Left ventricle myocardium superior (tissue), 1 donor: ENCODE measurements around the gene HPS1. TPM values are rescaled to one million over a fixed set of nuclear protein-coding genes. Genes with fewer than 3 reads are reported as not detected.
"Not testable (repeated sequence)": the region's sequence is repeated elsewhere in the genome, so short reads cannot be mapped to it uniquely, and the experiment has no call there.

ENCODE experiments used
- ATAC-seq: fragments of 200-7000 bp; cut with Tn5 transposase; one replicate; pipeline ENCODE4 v1.9.1; 2020; ENCODE audit warnings: mild to moderate bottlenecking, moderate library complexity
- DNase-seq: peaks from one replicate; pipeline ENCODE4 v3.0.0-alpha.2; 2020
- intact Hi-C: fragments of 100-400 bp; cut with micrococcal nuclease; formaldehyde crosslinking; loops from one replicate; pipeline ENCODE4 v1.11.0; 2022
- total RNA-seq: library from RNA; stranded (reverse); fragmentation: NEBNext Ultra II Directional; extraction: Animal tissue kit (Norgen Biotek cat#: 25700); gene quantifications from one replicate; pipeline ENCODE4 v1.2.1, GENCODE V29; 2021
- donor health status: DM: no; HTN: yes; CAD: no; lungs with severe emphysema.

The HPS1 gene
- total RNA-seq, 1 donor from 2014 or later = 28.9 TPM

- intact Hi-C loops = no loop called here
- DNase-seq (no peak), ATAC-seq (no peak)
Measured at GRCh38 chr10:98402931-98403718, 43.6 kb downstream of the HPS1 start.

- ATAC-seq = no peak
- DNase-seq = no peak
Measured at GRCh38 chr10:98402478-98402877, 44.3 kb downstream of the HPS1 start.

GRCh38 chr10:98400482-98400881 lies 46.3 kb downstream of the HPS1 start:
- DNase-seq (no peak), ATAC-seq (no peak)
- intact Hi-C loops = no loop called here

More at GRCh38 chr10:98402478-98402877, 44.3 kb downstream of the HPS1 start:
- intact Hi-C loops = no loop called here

DNA sequence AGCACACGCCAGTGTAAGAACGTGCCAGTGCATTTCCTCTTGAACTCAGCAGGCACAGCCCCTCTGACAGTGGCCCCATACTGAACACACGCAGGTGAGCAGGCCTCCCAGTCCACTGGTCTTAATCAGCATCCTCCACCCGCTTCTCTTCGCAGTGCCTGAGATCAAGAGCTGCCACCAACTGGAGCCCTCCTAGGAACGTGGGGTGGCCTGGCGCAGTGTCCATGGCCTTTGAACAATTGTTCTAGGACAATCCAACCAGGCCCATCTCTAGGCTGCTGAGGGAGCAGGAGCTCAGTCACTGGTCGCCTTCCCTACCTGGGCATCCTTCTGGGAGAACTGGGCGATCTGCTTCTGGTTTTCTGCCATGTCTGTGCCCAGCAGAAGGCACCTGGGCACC lies 47.0 kb downstream of the HPS1 start:
- ATAC-seq (no peak), DNase-seq (no peak)
- intact Hi-C loops = no loop called here

GRCh38 chr10:98397089-98397600 lies 49.6 kb downstream of the HPS1 start:
- no peak for ATAC-seq
- intact Hi-C loops = no loop called here

DNA sequence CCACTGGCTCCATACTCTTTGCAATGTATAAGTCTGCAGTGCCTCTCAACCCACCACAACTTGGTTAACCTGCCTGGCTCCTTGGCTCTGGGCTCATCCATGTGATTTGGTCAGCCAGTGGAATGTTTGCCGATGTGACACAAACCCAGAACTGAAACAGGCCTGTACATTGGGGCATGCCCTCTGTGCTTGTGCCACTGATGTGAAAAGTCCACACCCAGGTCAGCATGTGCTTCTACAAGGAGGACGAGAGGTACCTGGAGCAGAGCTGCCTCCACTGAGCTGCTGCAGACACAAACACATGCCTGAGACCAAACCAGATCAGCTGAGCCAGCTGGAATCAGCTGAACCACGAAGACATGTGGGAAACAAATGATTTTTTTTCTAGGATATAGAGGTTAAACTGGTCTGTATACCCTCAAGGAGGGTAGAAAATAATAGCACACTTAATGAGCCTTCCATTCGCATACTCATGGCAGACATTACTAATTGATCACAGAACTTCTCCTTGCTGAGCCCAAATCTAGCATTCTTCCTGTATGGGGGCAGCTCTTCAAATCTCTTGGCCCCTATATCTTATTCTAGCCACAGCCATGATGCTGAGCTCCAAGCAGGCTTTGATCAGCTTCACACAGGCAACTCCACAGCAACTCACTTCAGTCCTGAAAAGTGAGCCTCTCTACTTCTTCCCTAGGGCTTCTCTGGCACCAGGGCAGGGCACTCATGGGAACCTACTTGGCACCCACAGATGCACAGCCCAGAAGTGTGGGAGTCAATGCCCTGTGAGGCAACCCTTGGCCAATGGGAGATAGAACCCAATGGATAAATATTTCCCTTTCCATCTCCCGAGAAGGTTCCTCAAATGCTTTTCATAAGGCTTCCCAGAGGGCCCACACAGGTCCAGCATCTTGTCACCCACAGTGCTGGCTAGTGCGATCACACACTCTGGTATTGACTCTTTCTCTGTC lies 50.4 kb downstream of the HPS1 start:
- intact Hi-C loops = no loop called here
- ATAC-seq (no peak), DNase-seq (no peak)

More at GRCh38 chr10:98397089-98397600, 49.6 kb downstream of the HPS1 start:
- no peak for DNase-seq

DNA sequence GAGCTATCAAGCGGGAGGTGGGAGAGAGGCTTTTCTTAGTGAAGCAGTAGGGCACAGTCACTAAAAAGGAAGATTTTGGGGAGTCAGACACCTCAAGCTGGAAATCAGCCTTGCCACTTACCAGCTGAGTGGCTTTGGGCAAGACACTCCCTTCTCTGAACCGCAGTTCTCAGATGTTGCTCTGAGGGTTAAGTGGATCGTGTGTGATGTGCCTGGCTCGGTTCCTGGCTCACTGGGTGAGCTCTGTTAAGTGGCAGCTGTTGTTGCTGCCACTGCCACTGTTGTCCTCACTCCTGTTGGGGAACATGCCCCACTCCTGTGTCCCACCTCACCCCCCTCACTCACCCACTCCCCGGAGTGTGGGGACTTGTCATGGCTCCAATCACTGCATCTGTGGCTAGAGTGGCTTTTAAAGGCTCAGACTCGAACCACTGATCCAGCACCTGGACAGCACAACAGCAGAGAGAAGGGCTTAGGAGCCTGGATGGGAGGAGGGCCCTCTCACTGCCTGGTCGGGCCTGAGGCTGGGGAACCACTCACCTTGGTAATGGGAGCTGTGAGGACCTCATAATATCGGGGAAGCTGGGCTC lies 51.8 kb downstream of the HPS1 start:
- intact Hi-C loops = no loop called here
- no peak for DNase-seq
- no peak for ATAC-seq

GRCh38 chr10:98391578-98391991 lies 55.1 kb downstream of the HPS1 start:
- intact Hi-C loops = no loop called here
- ATAC-seq (peak; percentile 69), DNase-seq (peak; percentile 79)

DNA sequence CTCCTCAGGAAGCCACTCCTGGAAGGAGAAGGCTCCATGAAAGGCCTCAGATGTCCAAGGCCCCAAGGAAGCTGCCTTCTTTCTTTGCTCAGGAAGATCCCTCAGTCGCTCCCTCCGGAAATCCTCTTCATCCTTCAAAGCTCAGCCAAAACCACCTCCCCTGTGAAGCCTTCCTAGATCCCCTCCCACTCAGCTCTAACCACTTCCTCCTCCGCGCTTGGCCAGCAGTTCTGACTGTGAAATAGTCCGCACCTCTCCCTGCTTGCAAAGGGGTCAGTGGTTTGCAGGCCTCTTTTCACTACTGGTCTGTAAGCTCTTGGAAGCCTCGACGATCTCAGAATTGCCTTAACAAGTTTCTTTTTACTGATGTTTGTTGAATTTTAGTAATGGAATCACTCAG lies 55.7 kb downstream of the HPS1 start:
- ATAC-seq (no peak), DNase-seq (no peak)
- intact Hi-C loops = no loop called here

DNA sequence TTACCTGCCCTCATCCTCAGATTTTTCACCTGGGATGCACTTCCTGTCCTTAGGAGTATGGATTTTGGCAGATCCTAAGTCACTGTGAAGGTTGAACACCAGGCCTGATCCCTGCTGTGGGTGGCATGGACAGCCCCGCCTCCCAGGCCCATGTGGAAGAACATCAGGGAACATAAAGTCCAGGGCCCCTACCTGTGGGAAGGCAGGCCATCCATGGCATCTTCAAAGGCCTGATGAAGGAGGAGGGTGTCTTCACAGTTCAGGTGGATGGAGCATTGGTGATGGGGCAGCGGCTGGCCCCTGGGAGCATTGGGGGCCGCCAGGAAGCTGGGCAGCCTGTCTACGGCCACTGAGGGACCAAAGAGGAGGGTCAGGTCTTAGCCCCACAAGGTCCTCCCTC lies 56.3 kb downstream of the HPS1 start:
- intact Hi-C loops = no loop called here
- ATAC-seq (no peak), DNase-seq (no peak)

DNA sequence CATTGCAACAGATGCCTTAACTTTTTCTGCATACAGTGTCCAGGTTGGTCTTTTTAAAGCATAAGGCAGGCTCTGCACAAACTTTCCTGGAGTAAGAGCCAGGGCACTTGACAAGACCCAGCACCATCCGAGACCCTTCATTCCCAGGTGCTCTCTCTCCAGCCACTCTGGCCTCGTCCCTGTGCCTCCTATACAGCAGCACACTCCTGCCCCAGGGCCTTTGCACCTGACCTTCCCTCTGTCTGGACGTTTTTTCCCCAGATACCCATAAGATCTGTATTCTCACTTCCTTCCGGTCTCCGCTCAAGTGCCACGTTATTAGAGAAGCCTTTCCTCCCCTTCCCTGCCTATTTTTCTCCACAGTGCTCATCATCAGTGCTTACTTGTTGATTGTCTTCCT lies 57.3 kb downstream of the HPS1 start:
- DNase-seq = no peak
- no peak for ATAC-seq
- intact Hi-C loops = no loop called here

DNA sequence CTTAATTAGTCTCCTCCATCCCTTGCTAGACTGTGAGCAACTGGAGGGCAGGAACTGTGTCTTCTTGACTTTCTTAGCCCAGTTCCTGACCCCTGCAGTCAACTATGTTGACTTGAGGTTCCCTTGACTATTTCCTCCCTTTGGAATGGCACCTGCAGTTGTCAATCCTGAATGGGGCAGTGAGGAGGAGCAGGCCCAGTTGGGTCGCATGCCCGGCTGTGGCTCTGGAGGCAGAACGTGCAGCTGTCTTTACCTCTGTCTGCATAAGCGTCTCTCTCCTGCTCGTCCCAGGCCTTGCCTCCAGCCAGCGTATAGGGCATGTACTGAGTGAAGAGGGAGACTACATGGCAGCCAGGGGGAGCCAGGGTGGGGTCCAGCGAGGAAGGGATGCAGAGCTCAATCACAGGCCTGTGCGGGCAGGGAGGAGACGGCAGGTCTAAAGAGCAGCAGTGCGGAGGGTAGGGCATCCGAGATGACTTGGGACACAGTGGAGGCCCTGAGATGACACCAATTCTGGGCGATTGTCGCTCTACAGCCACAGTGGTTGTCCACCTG lies 58.6 kb downstream of the HPS1 start:
- ATAC-seq = no peak
- intact Hi-C loops = no loop called here
- DNase-seq = no peak

DNA sequence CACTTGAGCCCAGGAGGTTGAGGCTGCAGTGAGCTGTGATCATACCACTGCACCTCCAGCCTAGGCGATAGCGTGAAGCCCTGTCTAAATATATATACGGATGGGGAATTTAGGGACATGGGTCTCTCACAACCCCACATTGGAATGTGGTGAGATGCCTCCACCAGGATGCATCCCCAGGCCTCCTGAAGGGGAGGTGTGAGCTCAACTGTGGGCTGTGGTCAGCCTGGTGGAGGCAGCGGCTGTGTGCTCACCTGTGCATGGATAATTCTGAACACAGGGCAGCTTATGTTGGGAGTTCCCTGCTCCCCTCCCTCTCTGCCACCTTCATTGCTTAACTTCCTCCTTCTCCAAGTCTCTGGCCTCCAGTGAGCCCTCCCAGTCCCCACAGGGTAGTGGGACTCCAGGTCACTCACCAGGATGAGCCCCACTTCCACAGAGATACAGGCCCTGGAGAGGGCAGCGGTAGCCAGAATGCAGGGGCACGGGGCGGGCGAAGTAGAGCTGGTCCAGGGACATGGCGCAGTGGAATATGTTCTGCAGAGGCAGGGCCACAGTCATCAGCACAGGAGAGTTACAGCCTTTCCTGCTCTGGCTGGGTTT lies 62.1 kb downstream of the HPS1 start:
- intact Hi-C loops = no loop called here
- no peak for DNase-seq
- ATAC-seq = no peak

DNA sequence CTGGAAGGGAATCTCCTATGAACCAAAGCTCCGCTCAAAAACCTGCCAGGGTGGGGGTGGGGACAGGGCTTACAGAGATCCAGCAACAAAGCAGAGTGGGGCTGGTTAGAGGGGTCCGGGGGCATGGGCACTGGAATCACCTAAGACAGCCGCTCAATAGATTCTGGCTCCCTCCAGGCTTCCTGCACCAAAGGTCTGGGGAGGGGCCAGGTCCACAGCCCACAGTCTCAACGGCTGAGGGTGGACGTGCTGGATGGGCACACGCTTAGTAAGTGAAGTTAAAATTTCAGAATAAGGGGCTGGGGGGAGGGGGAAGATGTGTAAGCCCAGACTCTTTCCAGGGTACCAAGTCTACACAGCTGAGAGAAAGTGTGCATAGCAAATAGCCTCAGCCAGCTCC lies 62.9 kb downstream of the HPS1 start:
- ATAC-seq (no peak), DNase-seq (no peak)
- intact Hi-C loops = no loop called here

GRCh38 chr10:98383134-98383667 lies 63.5 kb downstream of the HPS1 start:
- ATAC-seq, DNase-seq, intact Hi-C loops: not testable (repeated sequence)

- intact Hi-C loops = no loop called here
- DNase-seq (no peak), ATAC-seq (no peak)
Measured at GRCh38 chr10:98382691-98383101, 64.0 kb downstream of the HPS1 start.

DNA sequence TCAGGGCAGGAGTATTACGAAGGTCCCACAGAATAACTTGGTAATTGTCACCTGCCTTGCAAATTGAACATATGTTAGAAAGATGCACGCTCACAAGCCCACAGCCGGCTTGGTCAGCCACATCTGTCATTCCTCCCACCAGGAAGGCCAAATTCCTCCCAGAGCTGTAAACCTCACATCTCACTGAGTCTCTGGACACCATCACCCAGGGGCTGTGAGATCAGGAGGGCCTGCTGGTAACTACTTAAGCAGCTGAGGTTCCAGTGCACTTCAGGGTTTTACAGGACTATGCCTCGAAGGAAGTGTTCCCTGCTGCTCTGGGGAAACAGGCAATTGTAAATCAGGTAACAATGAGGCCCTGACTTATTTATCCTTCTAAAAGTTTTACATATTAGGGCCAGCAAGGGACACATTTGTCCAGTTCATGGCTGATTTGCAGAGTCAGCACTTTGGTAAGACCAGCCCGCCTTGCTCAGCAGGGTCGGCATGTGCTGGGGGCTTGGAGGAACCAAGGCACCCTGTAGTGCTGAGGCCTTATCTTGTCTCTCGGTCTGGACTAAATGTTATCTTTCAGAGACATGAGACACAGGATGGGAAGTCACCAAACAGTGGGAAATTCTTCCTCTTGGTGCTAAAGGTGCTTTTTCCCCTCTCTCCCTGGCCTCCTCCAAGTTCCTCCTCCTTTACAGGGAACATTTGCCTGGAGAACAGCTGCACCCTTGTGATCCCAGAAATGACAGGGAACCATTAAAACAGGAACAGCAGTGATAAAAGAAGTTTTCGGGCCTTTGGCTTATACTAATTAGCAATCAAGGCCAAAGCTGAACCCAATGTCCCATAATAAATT lies 66.0 kb downstream of the HPS1 start:
- ATAC-seq (no peak), DNase-seq (no peak)
- intact Hi-C loops = no loop called here

DNA sequence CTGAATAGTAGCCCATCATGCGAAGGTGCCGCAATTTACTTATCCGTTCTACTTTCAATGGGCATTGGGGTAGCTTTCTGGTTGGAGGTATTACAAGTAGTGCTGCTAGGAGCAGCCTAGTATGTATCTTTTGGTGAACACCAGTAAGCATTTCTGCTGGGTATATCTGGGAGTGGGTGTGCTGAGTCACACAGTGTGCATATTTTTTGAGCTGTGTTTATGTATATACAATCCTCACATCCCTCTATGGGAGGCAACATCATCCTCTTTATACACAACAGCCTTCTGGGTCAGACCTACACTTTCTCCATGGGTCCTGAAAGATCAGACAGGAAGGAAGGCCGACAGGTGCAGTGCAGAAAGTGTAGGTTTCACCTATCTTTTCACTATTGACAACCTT lies 68.0 kb downstream of the HPS1 start:
- intact Hi-C loops = no loop called here
- ATAC-seq = no peak

More for the DNA sequence above, 68.0 kb downstream of the HPS1 start:
- DNase-seq = no peak
